ENCODE measurements around the gene BCO2. TPM values are rescaled to one million over a fixed set of nuclear protein-coding genes. Genes with fewer than 3 reads are reported as not detected.

Gene BCO2
- total RNA-seq, 1 donor from 2014 or later, result 169 TPM

DNA sequence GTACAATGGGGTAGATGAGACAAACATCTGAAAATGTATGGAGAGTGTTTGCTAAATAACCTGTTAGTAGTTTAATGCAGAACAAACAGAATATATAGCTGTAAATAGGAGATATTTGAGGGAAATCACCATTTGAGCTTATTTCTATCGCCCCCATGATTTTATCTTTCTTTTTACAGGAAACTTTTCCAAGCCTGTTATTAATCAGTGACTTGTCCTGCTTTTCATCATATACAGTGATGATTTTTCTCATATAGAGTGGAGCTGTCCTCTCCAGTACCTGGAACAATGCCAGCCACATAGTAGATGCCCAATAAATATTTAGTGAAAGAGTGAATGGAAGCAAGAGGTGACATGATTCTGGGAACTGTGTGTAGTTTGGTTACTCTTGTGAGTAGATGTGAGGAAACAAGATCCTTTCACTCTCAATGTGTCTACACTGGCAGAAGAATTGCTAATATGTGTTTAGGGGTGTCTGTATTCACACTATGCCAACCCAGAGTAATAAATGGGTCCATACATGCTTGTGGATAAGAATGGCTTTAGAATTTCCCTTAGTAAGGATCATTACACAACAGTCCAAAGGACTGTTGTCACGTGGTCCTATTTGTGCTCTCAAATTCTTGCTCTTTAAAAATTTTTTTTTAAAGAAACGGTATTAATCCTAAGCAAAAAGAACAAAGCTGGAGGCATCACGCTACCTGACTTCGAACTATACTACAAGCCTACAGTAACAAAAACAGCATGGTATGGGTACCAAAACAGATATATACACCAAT lies 48.6 kb downstream of the BCO2 start:
- H3K4me3 ChIP-seq, result no peak overlapping the region
- H3K36me3 ChIP-seq, result peaks cover 15% of the 10 kb centered on the region
- H3K27me3 ChIP-seq (ENCODE audit: low read depth), result no peaks in the 10 kb centered on the region
- no peak for DNase-seq
- no peaks in the 10 kb centered on the region for H3K9me3 ChIP-seq (replicated peaks)
- H3K4me1 ChIP-seq, result peaks cover 23% of the 10 kb centered on the region
- intact Hi-C loops (cut with micrococcal nuclease), result no loop called here
- no peak overlapping the region for H3K27ac ChIP-seq (replicated peaks)
- TF ChIP-seq, protein P1, sequence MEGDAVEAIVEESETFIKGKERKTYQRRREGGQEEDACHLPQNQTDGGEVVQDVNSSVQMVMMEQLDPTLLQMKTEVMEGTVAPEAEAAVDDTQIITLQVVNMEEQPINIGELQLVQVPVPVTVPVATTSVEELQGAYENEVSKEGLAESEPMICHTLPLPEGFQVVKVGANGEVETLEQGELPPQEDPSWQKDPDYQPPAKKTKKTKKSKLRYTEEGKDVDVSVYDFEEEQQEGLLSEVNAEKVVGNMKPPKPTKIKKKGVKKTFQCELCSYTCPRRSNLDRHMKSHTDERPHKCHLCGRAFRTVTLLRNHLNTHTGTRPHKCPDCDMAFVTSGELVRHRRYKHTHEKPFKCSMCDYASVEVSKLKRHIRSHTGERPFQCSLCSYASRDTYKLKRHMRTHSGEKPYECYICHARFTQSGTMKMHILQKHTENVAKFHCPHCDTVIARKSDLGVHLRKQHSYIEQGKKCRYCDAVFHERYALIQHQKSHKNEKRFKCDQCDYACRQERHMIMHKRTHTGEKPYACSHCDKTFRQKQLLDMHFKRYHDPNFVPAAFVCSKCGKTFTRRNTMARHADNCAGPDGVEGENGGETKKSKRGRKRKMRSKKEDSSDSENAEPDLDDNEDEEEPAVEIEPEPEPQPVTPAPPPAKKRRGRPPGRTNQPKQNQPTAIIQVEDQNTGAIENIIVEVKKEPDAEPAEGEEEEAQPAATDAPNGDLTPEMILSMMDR (IDR thresholded peaks at IDR 0.05; ENCODE audit: borderline replicate concordance), result no peak

DNA sequence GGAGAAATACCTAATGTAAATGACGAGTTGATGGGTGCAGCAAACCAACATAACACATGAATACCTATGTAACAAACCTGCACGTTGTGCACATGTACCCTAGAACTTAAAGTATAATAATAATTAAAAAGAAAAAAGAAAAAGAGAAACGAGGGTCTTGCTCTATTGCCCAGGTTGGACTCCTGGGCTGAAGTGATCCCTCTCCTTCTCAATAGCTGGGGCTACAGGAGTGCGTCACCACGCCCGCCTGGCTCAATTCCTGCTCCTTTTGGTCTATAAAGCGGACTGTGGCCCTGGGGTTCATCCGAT lies 50.4 kb downstream of the BCO2 start:
- peaks cover 32% of the 10 kb centered on the region for H3K36me3 ChIP-seq
- H3K4me3 ChIP-seq, result peak overlapping the region; percentile 71
- peak overlapping the region; percentile 96 for H3K27ac ChIP-seq (replicated peaks)
- DNase-seq, result no peak
- intact Hi-C loops (cut with micrococcal nuclease), result no loop called here
- no peaks in the 10 kb centered on the region for H3K9me3 ChIP-seq (replicated peaks)
- peaks cover 23% of the 10 kb centered on the region for H3K4me1 ChIP-seq
- TF ChIP-seq, protein P1 (IDR thresholded peaks at IDR 0.05; ENCODE audit: borderline replicate concordance), result no peak
- no peaks in the 10 kb centered on the region for H3K27me3 ChIP-seq (ENCODE audit: low read depth)

DNA sequence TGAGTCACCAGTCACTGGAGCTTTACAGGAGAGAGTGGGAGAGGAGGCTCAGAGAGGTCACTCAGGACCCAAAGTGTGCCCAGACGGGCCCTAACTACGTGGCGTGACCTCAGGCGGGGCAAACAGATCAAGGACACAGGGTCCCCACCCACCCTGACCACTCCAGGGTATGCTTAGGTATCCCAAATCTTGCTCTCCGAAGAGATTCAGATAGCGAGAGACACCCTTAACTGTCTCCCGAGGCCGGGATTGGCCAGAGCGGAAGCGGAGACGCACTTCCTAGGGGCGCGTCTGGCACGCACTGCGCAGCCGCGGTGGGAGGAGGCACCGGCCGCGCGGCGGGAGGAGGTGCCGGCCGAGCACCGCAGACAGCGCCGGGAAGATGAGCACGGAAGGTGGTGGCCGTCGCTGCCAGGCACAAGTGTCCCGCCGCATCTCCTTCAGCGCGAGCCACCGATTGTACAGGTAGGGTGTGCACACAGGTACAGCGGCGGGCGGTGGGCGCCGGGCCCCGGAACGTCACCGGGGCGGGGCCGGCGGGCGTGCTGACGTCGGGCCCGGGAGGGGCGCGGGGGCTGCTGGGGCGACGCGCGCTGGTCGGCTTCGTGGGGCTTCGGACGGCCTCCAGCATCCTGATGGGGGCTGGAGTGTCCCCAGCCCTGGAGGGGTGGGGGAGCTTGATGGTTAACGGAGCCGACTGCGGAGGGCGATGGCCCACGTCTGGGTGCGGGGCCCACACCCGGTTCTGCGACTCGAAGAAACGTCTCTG lies 50.9 kb downstream of the BCO2 start, which contains the start of gene PTS:
TSS of gene PTS (plus strand) at position 367 of the 769 bp plus-strand sequence. CDS start at position 383, 16 bp downstream.
- peak within 1 kb of the TSS; percentile 71 for H3K4me3 ChIP-seq
- intact Hi-C loops (cut with micrococcal nuclease), result no loop called here
- peak; percentile 86 for DNase-seq
- peaks cover 23% of the 10 kb centered on the region for H3K4me1 ChIP-seq
- H3K9me3 ChIP-seq (replicated peaks), result no peaks in the 10 kb centered on the region
- TF ChIP-seq, protein P1 (IDR thresholded peaks at IDR 0.05; ENCODE audit: borderline replicate concordance), result no peak
- H3K36me3 ChIP-seq, result peaks cover 33% of the 10 kb centered on the region
- H3K27ac ChIP-seq (replicated peaks), result peak within 1 kb of the TSS; percentile 96
- H3K27me3 ChIP-seq (ENCODE audit: low read depth), result no peaks in the 10 kb centered on the region

DNA sequence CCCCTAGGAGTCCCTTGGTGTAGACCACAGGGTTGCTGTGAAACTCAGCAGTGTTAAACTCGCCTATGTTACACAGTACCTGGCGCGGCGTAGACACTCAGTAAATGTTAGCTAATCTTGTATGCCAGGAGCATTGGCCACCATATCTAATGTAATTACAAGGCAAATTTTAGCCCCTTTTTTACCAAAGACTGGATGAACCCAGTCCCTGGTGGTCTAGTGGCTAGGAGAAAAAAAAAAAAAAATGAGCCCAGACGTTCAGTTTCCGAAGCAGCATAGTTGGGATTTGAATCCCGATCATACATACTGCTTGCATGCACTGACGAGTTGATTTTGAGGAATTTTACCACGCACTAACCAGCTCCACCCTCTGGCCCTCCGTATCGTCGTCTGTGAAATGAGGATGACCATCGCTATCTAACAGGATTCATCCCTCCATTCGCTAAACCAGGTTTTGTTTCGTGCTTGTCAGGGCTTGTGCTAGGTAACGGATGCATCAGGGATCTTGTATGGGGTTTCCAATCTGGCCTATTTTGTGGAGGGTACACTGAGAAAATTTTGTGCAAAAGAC lies 51.6 kb downstream of the BCO2 start:
- TF ChIP-seq, protein P1 (IDR thresholded peaks at IDR 0.05; ENCODE audit: borderline replicate concordance), result no peak
- Histone ChIP-seq H3K4me1 (peaks cover 23% of the 10 kb centered on the region), H3K27me3 (ENCODE audit: low read depth) (no peaks in the 10 kb centered on the region), H3K9me3 (replicated peaks) (no peaks in the 10 kb centered on the region), H3K27ac (replicated peaks) (peak overlapping the region; percentile 96), H3K4me3 (peak overlapping the region; percentile 71), H3K36me3 (peaks cover 35% of the 10 kb centered on the region)
- intact Hi-C loops (cut with micrococcal nuclease), result no loop called here
- DNase-seq, result no peak

DNA sequence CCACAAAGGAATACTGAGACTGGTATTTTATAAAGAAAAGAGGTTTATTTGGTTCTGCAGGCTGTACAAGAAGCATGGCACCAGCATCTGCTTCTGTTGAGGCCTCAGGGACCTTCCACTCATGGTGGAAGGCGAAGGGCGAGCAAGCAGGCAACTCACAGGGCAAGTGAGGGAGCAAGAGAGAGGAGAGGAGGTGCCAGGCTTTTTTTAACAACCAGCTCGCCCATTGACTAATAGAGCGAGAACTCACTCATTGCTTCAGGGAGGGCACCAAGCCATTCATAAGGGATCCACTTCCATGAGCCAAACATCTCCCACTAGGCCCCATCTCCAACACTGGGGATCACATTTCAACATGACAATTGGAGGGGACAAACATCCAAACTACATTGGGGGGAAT lies 52.2 kb downstream of the BCO2 start:
- intact Hi-C loops (cut with micrococcal nuclease), result no loop called here
- H3K4me1 ChIP-seq, result peaks cover 23% of the 10 kb centered on the region
- no peaks in the 10 kb centered on the region for H3K27me3 ChIP-seq (ENCODE audit: low read depth)
- TF ChIP-seq, protein P1 (IDR thresholded peaks at IDR 0.05; ENCODE audit: borderline replicate concordance), result no peak
- peak overlapping the region; percentile 71 for H3K4me3 ChIP-seq
- no peaks in the 10 kb centered on the region for H3K9me3 ChIP-seq (replicated peaks)
- peaks cover 35% of the 10 kb centered on the region for H3K36me3 ChIP-seq
- DNase-seq, result no peak
- peak overlapping the region; percentile 96 for H3K27ac ChIP-seq (replicated peaks)

Measured in left ventricle myocardium inferior (tissue), 1 donor.